Trophoblast cell (in vitro differentiated cells and primary cell): Measurements from ENCODE around the gene KMT2A.

ENCODE experiments used
- DNase-seq, 2 donors: peaks; one replicate each; pipeline ENCODE4 v3.0.0-alpha.2; 2016
- H2AFZ ChIP-seq: 2 replicates; pipeline ENCODE4 v1.6.1; 2013; ENCODE audit warnings: low read length, moderate library complexity, mild to moderate bottlenecking; ENCODE audit not compliant: insufficient read depth, poor library complexity
- H2AK5ac ChIP-seq: 2 replicates; pipeline ENCODE4 v1.6.1; 2013; ENCODE audit warnings: mild to moderate bottlenecking, low read length
- H2BK120ac ChIP-seq: 2 replicates; pipeline ENCODE4 v1.6.1; 2013; ENCODE audit warnings: low read length, mild to moderate bottlenecking, moderate library complexity; ENCODE audit not compliant: insufficient read depth, poor library complexity
- H2BK12ac ChIP-seq: 2 replicates; pipeline ENCODE4 v1.6.1; 2013; ENCODE audit warnings: mild to moderate bottlenecking, low read length, moderate library complexity
- H2BK5ac ChIP-seq: 2 replicates; pipeline ENCODE4 v1.6.1; 2013; ENCODE audit warnings: low read length, low read depth, moderate library complexity, mild to moderate bottlenecking; ENCODE audit not compliant: poor library complexity
- H3K14ac ChIP-seq: 2 replicates; pipeline ENCODE4 v1.6.1; 2013; ENCODE audit warnings: mild to moderate bottlenecking, low read length
- H3K18ac ChIP-seq: 2 replicates; pipeline ENCODE4 v1.6.1; 2013; ENCODE audit warnings: mild to moderate bottlenecking, low read length
- H3K23ac ChIP-seq: 2 replicates; pipeline ENCODE4 v1.6.1; 2013; ENCODE audit warnings: low read length
- H3K27ac ChIP-seq: 2 replicates; pipeline ENCODE4 v1.5.1; 2013; ENCODE audit warnings: low read depth, mild to moderate bottlenecking, inconsistent platforms, low read length, moderate library complexity
- H3K27me3 ChIP-seq: 2 replicates; pipeline ENCODE4 v1.6.1; 2013; ENCODE audit warnings: inconsistent platforms, mild to moderate bottlenecking, low read length, moderate library complexity; ENCODE audit not compliant: insufficient read depth
- H3K36me3 ChIP-seq, 2 experiments: 1 replicate in 1 of 2; 2 replicates in 1 of 2; pipeline ENCODE4 v1.6.1; 2013; ENCODE audit warnings: low read length in 2 of 2, mild to moderate bottlenecking in 2 of 2, moderate library complexity in 1 of 2; ENCODE audit not compliant: insufficient read depth in 2 of 2, control insufficient read depth in 1 of 2
- H3K4ac ChIP-seq: 2 replicates; pipeline ENCODE4 v1.6.1; 2013; ENCODE audit warnings: low read depth, mild to moderate bottlenecking, low read length, moderate library complexity
- H3K4me1 ChIP-seq, 2 experiments: 1 replicate in 1 of 2; 2 replicates in 1 of 2; pipeline ENCODE4 v1.6.1; 2013; ENCODE audit warnings: low read length in 2 of 2, mild to moderate bottlenecking in 2 of 2, moderate library complexity in 1 of 2; ENCODE audit not compliant: insufficient read depth in 2 of 2, control insufficient read depth in 1 of 2
- H3K4me2 ChIP-seq: 2 replicates; pipeline ENCODE4 v1.6.1; 2013; ENCODE audit warnings: inconsistent platforms, mild to moderate bottlenecking, low read length, moderate library complexity
- H3K4me3 ChIP-seq: 2 replicates; pipeline ENCODE4 v1.5.1; 2013; ENCODE audit warnings: mild to moderate bottlenecking, low read depth, low read length, inconsistent platforms
- H3K79me1 ChIP-seq: one replicate; pipeline ENCODE4 v1.6.1; 2013; ENCODE audit warnings: low read length
- H3K79me2 ChIP-seq: 2 replicates; pipeline ENCODE4 v1.6.1; 2013; ENCODE audit warnings: low read length, mild to moderate bottlenecking; ENCODE audit not compliant: control insufficient read depth, insufficient read depth, poor library complexity
- H3K9ac ChIP-seq: 2 replicates; pipeline ENCODE4 v1.6.1; 2013; ENCODE audit warnings: mild to moderate bottlenecking, low read length
- H3K9me3 ChIP-seq: 2 replicates; pipeline ENCODE4 v1.6.1; 2013; ENCODE audit warnings: low read depth, mild to moderate bottlenecking, control low read depth, inconsistent platforms, low read length; ENCODE audit not compliant: insufficient read depth
- H4K12ac ChIP-seq: 2 replicates; pipeline ENCODE4 v1.6.1; 2013; ENCODE audit warnings: low read depth, mild to moderate bottlenecking, low read length, moderate library complexity
- H4K8ac ChIP-seq: 2 replicates; pipeline ENCODE4 v1.6.1; 2013; ENCODE audit warnings: low read depth, mild to moderate bottlenecking, low read length, moderate library complexity
- H4K91ac ChIP-seq: one replicate; pipeline ENCODE4 v1.6.1; 2013; ENCODE audit warnings: low read depth, mild to moderate bottlenecking, low read length, moderate library complexity
- WGBS: extraction: QIAGEN DNeasy Blood & Tissue Kit; methylation state at CpG from one replicate; pipeline ENCODE4 v1.1.7; 2013; ENCODE audit warnings: missing lambda C conversion rate; ENCODE audit not compliant: insufficient read length, insufficient coverage; ENCODE audit errors: extremely low coverage; 5-methylcytosine and 5-hydroxymethylcytosine counted together

KMT2A gene

GRCh38 chr11:118530683-118531596 is 94.6 kb downstream of the KMT2A start, which contains the start of gene TMEM25:
Gene TMEM25, plus strand, starts transcription at chr11:118531192. Its CDS starts 610 bp downstream, at chr11:118531802.
- H3K14ac ChIP-seq: peak within 1 kb of the TSS; percentile 79
- peak within 1 kb of the TSS; percentile 89 for H4K8ac ChIP-seq
- H3K18ac ChIP-seq: peak within 1 kb of the TSS; percentile 52
- H3K4me3 ChIP-seq: peak within 1 kb of the TSS; percentile 81
- WGBS: no CpG with 5 or more reads among the region's 94 CpGs
- peak within 1 kb of the TSS; percentile 42 for H2BK12ac ChIP-seq
- H3K9me3 ChIP-seq: no peaks in the 10 kb centered on the region
- H3K4me2 ChIP-seq: peak within 1 kb of the TSS; percentile 66
- H3K4ac ChIP-seq: peak within 1 kb of the TSS; percentile 64
- peak within 1 kb of the TSS; percentile 64 for H4K91ac ChIP-seq
- no peak within 1 kb of the TSS for H3K23ac ChIP-seq
- H3K27ac ChIP-seq: peak within 1 kb of the TSS; percentile 38
- peak within 1 kb of the TSS; percentile 55 for H3K9ac ChIP-seq
- H2BK120ac ChIP-seq: peak within 1 kb of the TSS; percentile 57
- peak; percentile 54 to 65 for DNase-seq
- H2AFZ ChIP-seq: peak within 1 kb of the TSS; percentile 98
- peaks cover 10 to 15% of the 10 kb centered on the region in 2 experiments for H3K4me1 ChIP-seq
- peaks cover 9% of the 10 kb centered on the region for H3K79me2 ChIP-seq
- peak within 1 kb of the TSS; percentile 38 for H2BK5ac ChIP-seq
- H3K79me1 ChIP-seq: peaks cover 14% of the 10 kb centered on the region
- H2AK5ac ChIP-seq: peak within 1 kb of the TSS; percentile 64
- no peaks in the 10 kb centered on the region for H3K27me3 ChIP-seq
- H4K12ac ChIP-seq: peak within 1 kb of the TSS; percentile 79
- peaks cover 19 to 22% of the 10 kb centered on the region in 2 experiments for H3K36me3 ChIP-seq

- no CpG with 5 or more reads among the region's 12 CpGs for WGBS
- Histone ChIP-seq H3K23ac (no peak overlapping the region), H3K27me3 (no peaks in the 10 kb centered on the region), H3K27ac (no peak overlapping the region), H3K4ac (no peak overlapping the region), H2BK120ac (no peak overlapping the region), H4K8ac (peak overlapping the region; percentile 88), H3K79me1 (peaks cover 14% of the 10 kb centered on the region), H2BK5ac (no peak overlapping the region), H3K79me2 (peaks cover 9% of the 10 kb centered on the region), H3K4me3 (peak overlapping the region; percentile 81), H4K91ac (peak overlapping the region; percentile 64), H3K4me1 (peaks cover 10 to 15% of the 10 kb centered on the region in 2 experiments), H2BK12ac (peak overlapping the region; percentile 20), H3K9ac (peak overlapping the region; percentile 50), H3K9me3 (no peaks in the 10 kb centered on the region), H2AK5ac (peak overlapping the region; percentile 64), H3K18ac (peak overlapping the region; percentile 22), H3K14ac (peak overlapping the region; percentile 60), H3K4me2 (peak overlapping the region; percentile 66), H2AFZ (peak overlapping the region; percentile 86), H3K36me3 (peaks cover 19 to 22% of the 10 kb centered on the region in 2 experiments), H4K12ac (peak overlapping the region; percentile 79)
- peak; percentile 20 to 65 for DNase-seq
These were observed 95.3 kb downstream of the KMT2A start for GRCh38 chr11:118531597-118532084.

GRCh38 chr11:118532091-118532490 is 95.8 kb downstream of the KMT2A start:
- Histone ChIP-seq H3K18ac (peak overlapping the region; percentile 22), H3K9ac (peak overlapping the region; percentile 19), H4K12ac (peak overlapping the region; percentile 79), H3K14ac (peak overlapping the region; percentile 60), H3K9me3 (no peaks in the 10 kb centered on the region), H3K4ac (no peak overlapping the region), H3K79me1 (peaks cover 14% of the 10 kb centered on the region), H3K4me2 (peak overlapping the region; percentile 66), H2AK5ac (peak overlapping the region; percentile 64), H2BK5ac (no peak overlapping the region), H3K4me3 (peak overlapping the region; percentile 81), H4K8ac (peak overlapping the region; percentile 56), H3K79me2 (peaks cover 9% of the 10 kb centered on the region), H4K91ac (peak overlapping the region; percentile 64), H2BK12ac (peak overlapping the region; percentile 20), H3K23ac (no peak overlapping the region), H2BK120ac (no peak overlapping the region), H3K4me1 (peaks cover 10 to 14% of the 10 kb centered on the region in 2 experiments), H2AFZ (no peak overlapping the region), H3K27me3 (no peaks in the 10 kb centered on the region), H3K36me3 (peaks cover 18 to 22% of the 10 kb centered on the region in 2 experiments), H3K27ac (no peak overlapping the region)
- DNase-seq: no peak
- no CpG with 5 or more reads among the region's 10 CpGs for WGBS

GRCh38 chr11:118532852-118533768 is 96.8 kb downstream of the KMT2A start:
- H3K4me3 ChIP-seq: no peak overlapping the region
- no peak overlapping the region for H3K18ac ChIP-seq
- no peak overlapping the region for H4K91ac ChIP-seq
- no peak overlapping the region for H3K9ac ChIP-seq
- peaks cover 14% of the 10 kb centered on the region for H3K79me1 ChIP-seq
- no peak overlapping the region for H2BK5ac ChIP-seq
- H2BK12ac ChIP-seq: no peak overlapping the region
- WGBS: no CpG with 5 or more reads among the region's 19 CpGs
- H3K27ac ChIP-seq: no peak overlapping the region
- H4K8ac ChIP-seq: no peak overlapping the region
- H2BK120ac ChIP-seq: no peak overlapping the region
- H3K23ac ChIP-seq: no peak overlapping the region
- H3K4ac ChIP-seq: no peak overlapping the region
- no peak overlapping the region for H3K14ac ChIP-seq
- no peak overlapping the region for H2AK5ac ChIP-seq
- peaks cover 9% of the 10 kb centered on the region for H3K79me2 ChIP-seq
- DNase-seq: no peak
- H2AFZ ChIP-seq: no peak overlapping the region
- H3K4me2 ChIP-seq: no peak overlapping the region
- H3K27me3 ChIP-seq: no peaks in the 10 kb centered on the region
- H3K9me3 ChIP-seq: no peaks in the 10 kb centered on the region
- H4K12ac ChIP-seq: no peak overlapping the region
- peaks cover 14 to 19% of the 10 kb centered on the region in 2 experiments for H3K36me3 ChIP-seq
- H3K4me1 ChIP-seq: peaks cover 10 to 12% of the 10 kb centered on the region in 2 experiments
